ENCODE results near the gene IL19. TPM values are rescaled to one million over a fixed set of nuclear protein-coding genes. Genes with fewer than 3 reads are reported as not detected.
A peak's percentile ranks its signal among the peaks of the same experiment; 100 is the strongest.

The IL19 gene
- total RNA-seq, 2 experiments from 2014 or later: not detected

DNA sequence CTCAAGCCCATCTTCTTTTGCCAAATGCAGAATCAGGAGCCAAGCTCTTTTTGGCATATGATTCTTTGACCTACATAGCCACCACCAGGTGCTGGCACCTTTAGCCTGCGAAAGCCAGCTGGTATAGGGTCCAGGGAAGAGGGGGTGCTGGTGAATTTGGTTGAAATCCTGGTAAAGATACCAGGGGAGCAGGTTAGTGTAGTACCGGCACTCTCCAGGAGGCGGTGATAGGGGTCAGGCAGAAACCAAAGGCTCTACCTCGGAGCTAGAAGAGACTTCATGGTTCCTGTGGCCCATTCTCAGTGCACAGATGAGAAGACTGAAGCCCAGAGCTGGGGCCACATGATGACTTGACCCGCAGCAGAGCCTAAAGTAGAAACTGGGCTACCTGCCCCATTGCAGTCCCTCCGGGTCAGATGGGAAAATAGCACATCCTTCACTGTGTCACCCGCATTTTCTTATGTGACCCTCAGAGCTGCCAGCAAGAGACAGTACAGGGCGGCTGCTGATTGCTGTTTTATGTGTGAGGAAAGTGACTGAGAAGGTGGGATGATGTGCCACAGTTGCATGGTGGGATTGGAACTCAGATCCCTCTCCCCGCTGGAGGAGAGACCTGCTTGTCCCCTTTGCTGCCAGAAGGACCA is 36.0 kb upstream of the IL19 start:
- ATAC-seq (ENCODE audit: low read depth) (peak; percentile 35), DNase-seq (peak; percentile 79)
- POLR2A ChIA-PET: interaction anchor here (0.7 to 2.2 kb wide), 8 partner anchors 28 to 187 kb away, joined by 3 to 10 read pairs (median 4); partner anchors contain the start of gene FCMR
- H3K27me3 Mint-ChIP-seq: no peaks in the 10 kb centered on the region
- H3K9me3 Mint-ChIP-seq: no peaks in the 10 kb centered on the region
- peaks cover 14% of the 10 kb centered on the region for H3K36me3 Mint-ChIP-seq
- peaks cover 46% of the 10 kb centered on the region for H3K4me1 Mint-ChIP-seq
- no peak overlapping the region for H3K27ac Mint-ChIP-seq
- no peak overlapping the region for H3K4me3 Mint-ChIP-seq

GRCh38 chr1:206735553-206736031 is 35.0 kb upstream of the IL19 start:
- peaks cover 14% of the 10 kb centered on the region for H3K36me3 Mint-ChIP-seq
- peaks cover 43% of the 10 kb centered on the region for H3K4me1 Mint-ChIP-seq
- ATAC-seq (ENCODE audit: low read depth): no peak
- POLR2A ChIA-PET: interaction anchor here (1.0 to 2.2 kb wide), 6 partner anchors 34 to 247 kb away, joined by 3 to 10 read pairs (median 4); partner anchors contain the start of gene FCMR
- H3K27ac Mint-ChIP-seq: no peak overlapping the region
- no peak overlapping the region for H3K4me3 Mint-ChIP-seq
- H3K9me3 Mint-ChIP-seq: no peaks in the 10 kb centered on the region
- no peak for DNase-seq
- H3K27me3 Mint-ChIP-seq: no peaks in the 10 kb centered on the region

GRCh38 chr1:206736878-206737728 is 33.5 kb upstream of the IL19 start:
- DNase-seq (no peak), ATAC-seq (ENCODE audit: low read depth) (peak; percentile 18)
- no peaks in the 10 kb centered on the region for H3K9me3 Mint-ChIP-seq
- peaks cover 14% of the 10 kb centered on the region for H3K36me3 Mint-ChIP-seq
- H3K27me3 Mint-ChIP-seq: no peaks in the 10 kb centered on the region
- POLR2A ChIA-PET: interaction anchor here (0.5 to 1.5 kb wide), 4 partner anchors 18 to 245 kb away, joined by 3 to 4 read pairs (median 3); no protein-coding TSS in a partner anchor
- peak overlapping the region; percentile 43 for H3K4me3 Mint-ChIP-seq
- peaks cover 45% of the 10 kb centered on the region for H3K4me1 Mint-ChIP-seq
- peak overlapping the region; percentile 69 for H3K27ac Mint-ChIP-seq

DNA sequence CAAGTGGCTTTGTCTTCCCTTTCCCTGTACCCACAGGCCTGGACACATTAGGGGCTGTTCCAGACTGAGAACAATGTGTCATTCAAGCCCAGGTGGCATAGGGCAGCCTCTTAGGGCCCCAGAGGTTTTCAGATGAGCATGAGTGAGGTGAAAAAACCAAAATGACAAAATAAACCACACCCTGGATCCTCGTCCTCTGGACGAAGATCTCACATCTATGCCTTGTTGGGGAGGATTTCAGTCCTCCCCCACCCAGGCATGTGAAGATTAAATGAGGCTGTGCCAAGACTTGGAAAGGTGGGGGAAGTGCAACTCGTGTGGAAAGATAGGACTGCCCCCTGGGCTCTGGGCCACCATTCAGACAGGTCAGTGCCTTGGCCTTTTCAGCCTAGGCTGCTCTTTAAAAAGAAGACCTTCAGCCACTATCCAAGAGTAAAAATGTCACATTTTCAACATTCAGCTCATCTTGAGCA is 32.8 kb upstream of the IL19 start:
- DNase-seq (no peak), ATAC-seq (ENCODE audit: low read depth) (no peak)
- Mint-ChIP-seq H3K4me3 (no peak overlapping the region), H3K27ac (no peak overlapping the region), H3K4me1 (peaks cover 48% of the 10 kb centered on the region), H3K9me3 (no peaks in the 10 kb centered on the region), H3K27me3 (no peaks in the 10 kb centered on the region), H3K36me3 (peaks cover 11% of the 10 kb centered on the region)
- POLR2A ChIA-PET: no interaction called here

- H3K27ac Mint-ChIP-seq: peak overlapping the region; percentile 87
- H3K9me3 Mint-ChIP-seq: no peaks in the 10 kb centered on the region
- no peaks in the 10 kb centered on the region for H3K27me3 Mint-ChIP-seq
- no peak for DNase-seq
- peaks cover 7% of the 10 kb centered on the region for H3K36me3 Mint-ChIP-seq
- no peak for ATAC-seq (ENCODE audit: low read depth)
- no peak overlapping the region for H3K4me3 Mint-ChIP-seq
- POLR2A ChIA-PET: interaction anchor here (0.7 to 1.4 kb wide), 7 partner anchors 17 to 171 kb away, joined by 3 to 8 read pairs (median 4); no protein-coding TSS in a partner anchor
- peaks cover 52% of the 10 kb centered on the region for H3K4me1 Mint-ChIP-seq
Measured at GRCh38 chr1:206738370-206739366, 31.9 kb upstream of the IL19 start.

DNA sequence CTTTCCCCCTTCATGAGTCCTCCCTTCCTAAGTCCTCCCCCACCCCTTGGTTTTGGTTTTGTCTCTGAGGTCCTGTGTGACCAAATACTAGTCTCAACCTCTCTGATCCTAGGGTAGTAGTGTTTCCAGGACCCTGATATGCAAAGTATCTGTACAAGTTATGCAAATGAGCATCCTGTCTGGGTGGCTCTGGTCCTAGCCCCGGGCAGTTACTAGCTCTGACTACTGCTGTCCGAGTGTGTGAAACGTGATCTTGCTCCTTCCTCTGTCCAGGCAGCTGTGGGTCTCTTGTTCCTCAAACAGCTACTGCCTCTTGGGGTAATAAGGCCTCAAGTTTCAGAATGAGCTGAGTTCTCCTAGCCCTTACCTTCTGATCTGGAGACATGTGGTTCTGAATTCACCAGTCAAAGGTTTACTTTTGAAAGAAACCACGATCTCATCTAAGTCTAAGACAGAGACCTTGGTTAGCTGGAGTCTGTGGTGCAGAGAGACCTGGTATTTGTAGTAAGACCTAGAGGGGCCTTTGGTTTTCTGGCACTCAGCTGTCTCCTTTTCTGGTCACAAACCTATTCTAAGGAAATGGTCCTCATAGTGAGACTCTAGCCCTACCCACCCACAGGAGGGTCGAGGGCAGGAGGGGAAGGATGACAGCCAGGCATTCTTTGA is 31.0 kb upstream of the IL19 start:
- Mint-ChIP-seq H3K4me1 (peaks cover 56% of the 10 kb centered on the region), H3K36me3 (peaks cover 7% of the 10 kb centered on the region), H3K4me3 (peak overlapping the region; percentile 44), H3K9me3 (no peaks in the 10 kb centered on the region), H3K27me3 (no peaks in the 10 kb centered on the region), H3K27ac (peak overlapping the region; percentile 87)
- POLR2A ChIA-PET: interaction anchor here (0.7 to 1.4 kb wide), 9 partner anchors 16 to 170 kb away, joined by 3 to 8 read pairs (median 4); no protein-coding TSS in a partner anchor
- DNase-seq: no peak
- peak; percentile 81 for ATAC-seq (ENCODE audit: low read depth)

- Mint-ChIP-seq H3K27ac (no peak overlapping the region), H3K4me1 (peaks cover 58% of the 10 kb centered on the region), H3K27me3 (peaks cover 4% of the 10 kb centered on the region), H3K36me3 (peaks cover 4% of the 10 kb centered on the region), H3K4me3 (no peak overlapping the region), H3K9me3 (no peaks in the 10 kb centered on the region)
- POLR2A ChIA-PET: no interaction called here
- no peak for DNase-seq
- ATAC-seq (ENCODE audit: low read depth): no peak
Measured at GRCh38 chr1:206741142-206741701, 29.4 kb upstream of the IL19 start.

- no peak for ATAC-seq (ENCODE audit: low read depth)
- Mint-ChIP-seq H3K36me3 (peaks cover 5% of the 10 kb centered on the region), H3K27ac (peak overlapping the region; percentile 0), H3K9me3 (no peaks in the 10 kb centered on the region), H3K4me3 (no peak overlapping the region), H3K4me1 (peaks cover 51% of the 10 kb centered on the region), H3K27me3 (peaks cover 4% of the 10 kb centered on the region)
- no peak for DNase-seq
- POLR2A ChIA-PET: no interaction called here
Measured at GRCh38 chr1:206742719-206743383, 27.7 kb upstream of the IL19 start.

DNA sequence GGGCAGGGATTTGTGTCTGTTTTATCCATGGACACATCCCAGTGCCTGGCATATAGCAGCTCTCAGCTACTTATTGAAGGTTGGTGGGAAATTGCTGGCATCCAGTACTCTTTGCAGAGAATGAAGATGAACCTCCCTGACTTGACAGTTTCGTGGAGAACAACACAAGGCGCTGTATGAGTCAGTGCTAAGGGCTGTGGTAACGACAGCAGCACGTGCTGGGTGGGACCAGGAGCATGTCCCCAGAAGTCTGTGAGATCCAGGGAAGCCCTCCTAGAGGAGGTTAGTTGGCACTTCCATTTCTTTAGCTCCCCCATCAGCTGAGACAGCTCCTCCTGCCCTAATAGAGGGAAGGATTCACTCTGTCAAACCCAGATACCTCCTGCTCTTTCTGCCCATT is 25.9 kb upstream of the IL19 start:
- DNase-seq (no peak), ATAC-seq (ENCODE audit: low read depth) (no peak)
- H3K9me3 Mint-ChIP-seq: no peaks in the 10 kb centered on the region
- POLR2A ChIA-PET: interaction anchor here (1.1 to 1.2 kb wide), 3 partner anchors 21 to 162 kb away, joined by 3 to 4 read pairs (median 4); no protein-coding TSS in a partner anchor
- peaks cover 9% of the 10 kb centered on the region for H3K27me3 Mint-ChIP-seq
- H3K4me1 Mint-ChIP-seq: peaks cover 37% of the 10 kb centered on the region
- H3K36me3 Mint-ChIP-seq: peaks cover 5% of the 10 kb centered on the region
- H3K27ac Mint-ChIP-seq: no peak overlapping the region
- no peak overlapping the region for H3K4me3 Mint-ChIP-seq

- H3K9me3 Mint-ChIP-seq: no peaks in the 10 kb centered on the region
- no peak for DNase-seq
- ATAC-seq (ENCODE audit: low read depth): no peak
- H3K4me1 Mint-ChIP-seq: peaks cover 33% of the 10 kb centered on the region
- H3K27me3 Mint-ChIP-seq: peaks cover 12% of the 10 kb centered on the region
- peaks cover 5% of the 10 kb centered on the region for H3K36me3 Mint-ChIP-seq
- H3K4me3 Mint-ChIP-seq: no peak overlapping the region
- peak overlapping the region; percentile 52 for H3K27ac Mint-ChIP-seq
- POLR2A ChIA-PET: interaction anchor here (1.1 to 1.2 kb wide), 3 partner anchors 21 to 162 kb away, joined by 3 to 4 read pairs (median 4); no protein-coding TSS in a partner anchor
Measured at GRCh38 chr1:206745301-206745700, 25.3 kb upstream of the IL19 start.

- Mint-ChIP-seq H3K4me3 (no peak overlapping the region), H3K27me3 (peaks cover 25% of the 10 kb centered on the region), H3K9me3 (no peaks in the 10 kb centered on the region), H3K27ac (no peak overlapping the region), H3K4me1 (peaks cover 19% of the 10 kb centered on the region), H3K36me3 (peaks cover 5% of the 10 kb centered on the region)
- POLR2A ChIA-PET: interaction anchor here (1.0 kb wide), 1 partner anchor 37 kb away, joined by 3 read pairs; no protein-coding TSS in a partner anchor
- DNase-seq (no peak), ATAC-seq (ENCODE audit: low read depth) (no peak)
Measured at GRCh38 chr1:206748348-206749030, 22.1 kb upstream of the IL19 start.

Data from activated naive CD8-positive, alpha-beta T cell treated with anti-CD3 and anti-CD28 coated beads, Interleukin-2, amount 10 ng/mL, durations not matched to agents 7 days and 5 days (primary cell).